ENCODE measurements around the gene SPACA7. TPM values are rescaled to one million over a fixed set of nuclear protein-coding genes. Genes with fewer than 3 reads are reported as not detected.

The SPACA7 gene
- total and polyA plus RNA-seq, 4 donors = not detected

GRCh38 chr13:112363867-112364528, 12.2 kb upstream of the SPACA7 start:
- Histone ChIP-seq H3K27me3 (ENCODE audit: control insufficient read depth in 4 of 4, insufficient read depth in 4 of 4, low read length in 3 of 4) (no peaks in the 10 kb centered on the region), H3K4me3 (ENCODE audit: low read depth in 1 of 3, low read length in 3 of 3) (no peak overlapping the region), H3K4me1 (ENCODE audit: control insufficient read depth in 4 of 4, insufficient read depth in 4 of 4, low read length in 3 of 4) (no peaks in the 10 kb centered on the region), H3K36me3 (ENCODE audit: control insufficient read depth in 4 of 4, insufficient read depth in 3 of 4, low read depth in 1 of 4, low read length in 3 of 4) (no peaks in the 10 kb centered on the region), H3K27ac (ENCODE audit: low read depth in 1 of 2, low read length in 2 of 2) (no peak overlapping the region), H3K9ac (ENCODE audit: low read depth in 1 of 2, low read length in 2 of 2) (no peak overlapping the region), H3K9me3 (ENCODE audit: control insufficient read depth in 4 of 4, low read length in 3 of 4) (peaks cover 0 to 12% (median under 1%) of the 10 kb centered on the region in 4 donors)
- TF ChIP-seq YY1 (IDR thresholded peaks at IDR 0.05) (no peak), EGR1 (IDR thresholded peaks at IDR 0.05; ENCODE audit: low read depth in 2 of 2) (no peak), MAX (IDR thresholded peaks at IDR 0.05) (no peak), FOXA1 (IDR thresholded peaks at IDR 0.05) (no peak), SP1 (IDR thresholded peaks at IDR 0.05) (no peak), HNF4A (conservative IDR thresholded peaks at IDR 0.05) (no peak), TAF1 (conservative IDR thresholded peaks at IDR 0.05) (no peak), GABPA (IDR thresholded peaks at IDR 0.05 in 1 of 2, conservative IDR thresholded peaks at IDR 0.05 in 1 of 2) (no peak), RAD21 (IDR thresholded peaks at IDR 0.05) (no peak), RXRA (IDR thresholded peaks at IDR 0.05) (no peak), HNF4G (IDR thresholded peaks at IDR 0.05) (no peak), REST (IDR thresholded peaks at IDR 0.05) (no peak), JUND (IDR thresholded peaks at IDR 0.05) (no peak)
- TF ChIP-seq, protein P1, sequence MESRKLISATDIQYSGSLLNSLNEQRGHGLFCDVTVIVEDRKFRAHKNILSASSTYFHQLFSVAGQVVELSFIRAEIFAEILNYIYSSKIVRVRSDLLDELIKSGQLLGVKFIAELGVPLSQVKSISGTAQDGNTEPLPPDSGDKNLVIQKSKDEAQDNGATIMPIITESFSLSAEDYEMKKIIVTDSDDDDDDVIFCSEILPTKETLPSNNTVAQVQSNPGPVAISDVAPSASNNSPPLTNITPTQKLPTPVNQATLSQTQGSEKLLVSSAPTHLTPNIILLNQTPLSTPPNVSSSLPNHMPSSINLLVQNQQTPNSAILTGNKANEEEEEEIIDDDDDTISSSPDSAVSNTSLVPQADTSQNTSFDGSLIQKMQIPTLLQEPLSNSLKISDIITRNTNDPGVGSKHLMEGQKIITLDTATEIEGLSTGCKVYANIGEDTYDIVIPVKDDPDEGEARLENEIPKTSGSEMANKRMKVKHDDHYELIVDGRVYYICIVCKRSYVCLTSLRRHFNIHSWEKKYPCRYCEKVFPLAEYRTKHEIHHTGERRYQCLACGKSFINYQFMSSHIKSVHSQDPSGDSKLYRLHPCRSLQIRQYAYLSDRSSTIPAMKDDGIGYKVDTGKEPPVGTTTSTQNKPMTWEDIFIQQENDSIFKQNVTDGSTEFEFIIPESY (IDR thresholded peaks at IDR 0.05) = no peak
- WGBS = 70% methylated on average over 12 of the region's 12 CpGs
- peak; percentile 9 for DNase-seq (ENCODE audit: low spot score)

DNA sequence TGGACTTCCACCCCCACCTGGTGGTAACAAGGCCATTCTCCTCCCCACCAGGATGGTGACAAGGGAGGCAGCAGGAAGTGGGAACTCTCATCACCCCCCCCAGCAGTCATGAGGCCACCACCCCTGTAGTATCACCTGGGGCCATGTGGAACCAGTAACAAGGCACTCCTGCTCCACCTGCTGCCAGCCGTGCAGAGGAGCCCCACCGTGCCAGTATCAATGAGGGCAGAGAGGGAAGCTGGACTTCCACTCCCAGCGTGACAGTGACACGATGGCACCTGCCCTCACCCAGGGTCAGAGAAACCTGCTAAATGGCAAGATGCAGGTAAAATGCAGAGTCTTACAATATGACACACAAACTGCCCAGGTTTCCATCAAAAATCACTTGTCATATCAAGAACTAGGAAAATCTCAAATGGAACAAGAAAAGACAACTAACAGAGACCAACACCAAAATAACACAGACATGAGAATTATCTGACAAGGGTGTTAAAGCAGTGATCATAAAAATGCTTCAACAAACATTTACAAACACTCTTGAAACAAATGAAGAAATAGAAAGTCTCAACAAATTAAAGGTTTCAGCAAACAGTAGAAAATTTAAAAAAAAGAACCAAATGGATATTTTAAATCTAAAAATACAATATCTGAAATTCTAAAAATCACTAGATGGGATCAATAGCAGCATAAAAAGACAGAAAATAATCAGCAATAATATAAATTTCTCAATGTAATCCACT, 9.1 kb upstream of the SPACA7 start:
- peaks cover 0 to under 1% (median 0%) of the 10 kb centered on the region in 4 donors for H3K9me3 ChIP-seq (ENCODE audit: control insufficient read depth in 4 of 4, low read length in 3 of 4)
- TF ChIP-seq ATF3 (IDR thresholded peaks at IDR 0.05) = no peak
- peak in 1 of 2 donors; percentile 24 for TF ChIP-seq RAD21 (IDR thresholded peaks at IDR 0.05)
- WGBS = 83% methylated on average over 4 of the region's 4 CpGs

More for the DNA sequence above, 9.1 kb upstream of the SPACA7 start:
- peak; percentile 16 for DNase-seq (ENCODE audit: low spot score)
- H3K27ac ChIP-seq (ENCODE audit: low read depth in 1 of 2, low read length in 2 of 2) = no peak overlapping the region
- H3K36me3 ChIP-seq (ENCODE audit: control insufficient read depth in 4 of 4, insufficient read depth in 3 of 4, low read depth in 1 of 4, low read length in 3 of 4) = no peaks in the 10 kb centered on the region
- H3K9ac ChIP-seq (ENCODE audit: low read depth in 1 of 2, low read length in 2 of 2) = no peak overlapping the region
- H3K27me3 ChIP-seq (ENCODE audit: control insufficient read depth in 4 of 4, insufficient read depth in 4 of 4, low read length in 3 of 4) = no peaks in the 10 kb centered on the region
- no peaks in the 10 kb centered on the region for H3K4me1 ChIP-seq (ENCODE audit: control insufficient read depth in 4 of 4, insufficient read depth in 4 of 4, low read length in 3 of 4)
- H3K4me3 ChIP-seq (ENCODE audit: low read depth in 1 of 3, low read length in 3 of 3) = no peak overlapping the region
